ENCODE measurements around the gene PPP1R13B. TPM values are rescaled to one million over a fixed set of nuclear protein-coding genes. Genes with fewer than 3 reads are reported as not detected.

PPP1R13B gene
- total and polyA plus RNA-seq, 2 experiments from 2014 or later: 2.0 to 8.5 TPM

DNA sequence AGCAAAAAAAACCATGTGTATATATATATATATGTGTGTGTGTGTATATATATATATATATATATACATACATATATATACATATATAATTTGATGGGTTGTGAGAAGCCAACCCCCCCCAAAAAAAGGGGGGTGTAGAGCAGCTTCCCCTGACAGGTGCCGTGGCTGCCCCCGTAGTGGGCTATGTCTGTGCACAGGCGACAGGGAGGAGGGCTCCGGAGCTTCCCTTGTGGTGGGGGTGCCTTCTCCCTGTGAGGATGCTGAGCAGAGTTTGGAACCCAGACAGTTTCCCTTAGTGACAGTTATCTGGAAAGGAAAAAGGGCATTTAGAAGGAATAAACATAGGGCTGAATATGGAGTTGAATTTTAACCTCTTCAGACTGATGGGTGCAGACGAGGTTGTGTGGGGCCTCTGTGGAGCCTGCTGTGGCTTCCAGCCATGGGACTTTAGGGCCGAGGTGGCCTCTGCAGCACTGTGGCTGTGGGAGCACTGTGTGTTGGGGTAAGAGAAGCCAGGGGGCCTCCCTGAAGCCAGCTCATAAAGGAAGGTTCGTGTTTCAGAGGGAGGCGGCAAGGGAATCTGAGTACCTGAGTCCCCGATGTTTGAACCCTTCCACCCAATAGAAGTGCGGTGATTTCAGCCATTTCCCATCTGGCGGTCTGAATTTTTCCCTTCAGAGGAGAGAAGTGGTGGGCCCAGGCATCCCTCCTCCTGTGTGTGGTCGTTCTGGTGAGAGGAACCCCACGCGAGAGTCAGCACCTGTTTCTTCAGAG lies 151.9 kb downstream of the PPP1R13B start (continued):
- TF ChIP-seq CTCF (conservative IDR thresholded peaks at IDR 0.05; ENCODE audit: low read depth in 2 of 2): no peak
- TF ChIP-seq EZH2 (IDR thresholded peaks at IDR 0.05; ENCODE audit: low read depth, unreplicated experiment): no peak
- no peak for TF ChIP-seq ZNF114 (CRISPR knock-in tag; IDR thresholded peaks at IDR 0.05)
- no peak for TF ChIP-seq JUNB (IDR thresholded peaks at IDR 0.05; ENCODE audit: unreplicated experiment)
- TF ChIP-seq ZNF331 (CRISPR knock-in tag; IDR thresholded peaks at IDR 0.05; ENCODE audit: low read depth): no peak

- Histone ChIP-seq H3K4me3 (no peak overlapping the region), H3K27me3 (ENCODE audit: insufficient read depth) (no peaks in the 10 kb centered on the region), H3K4me2 (no peak overlapping the region), H3K36me3 (ENCODE audit: insufficient read depth) (peaks cover under 1% of the 10 kb centered on the region; the same call in 1 of the 2 replicates), H3F3A (replicated peaks; ENCODE audit: low read depth) (peaks cover 15% of the 10 kb centered on the region; the same call in 1 of the 2 replicates), H2AFZ (no peak overlapping the region), H3K4me1 (ENCODE audit: insufficient read depth) (peaks cover 6% of the 10 kb centered on the region; the same call in 1 of the 2 replicates), H3K9me2 (ENCODE audit: insufficient read depth) (no peaks in the 10 kb centered on the region), H3K79me2 (replicated peaks; ENCODE audit: insufficient read depth) (peaks cover 8% of the 10 kb centered on the region; the same call in 1 of the 2 replicates), H4K20me1 (replicated peaks; ENCODE audit: insufficient read depth) (peaks cover 20% of the 10 kb centered on the region), H3K27ac (ENCODE audit: low read depth) (no peak overlapping the region)
- peak; percentile 62 for DNase-seq (ENCODE audit: low spot score)
- Mint-ChIP-seq H3K4me1 (peaks cover 22% of the 10 kb centered on the region), H3K4me3 (no peak overlapping the region), H3K27ac (no peak overlapping the region), H3K9me3 (no peaks in the 10 kb centered on the region; the same call in 2 of the 3 replicates), H3K36me3 (ENCODE audit: low read depth) (peaks cover 37% of the 10 kb centered on the region), H3K27me3 (ENCODE audit: insufficient read depth, low read depth, poor library complexity) (peaks cover 22% of the 10 kb centered on the region)
- TF ChIP-seq POLR2AphosphoS5 (IDR thresholded peaks at IDR 0.05; ENCODE audit: low read depth) (no peak), EZH2phosphoT487 (IDR thresholded peaks at IDR 0.05; ENCODE audit: unreplicated experiment) (no peak), ZNF462 (CRISPR knock-in tag; IDR thresholded peaks at IDR 0.05) (no peak), CTCF (conservative IDR thresholded peaks at IDR 0.05; ENCODE audit: low read depth in 2 of 2) (peak; percentile 48 to 57), EZH2 (IDR thresholded peaks at IDR 0.05; ENCODE audit: low read depth, unreplicated experiment) (no peak), ZNF331 (CRISPR knock-in tag; IDR thresholded peaks at IDR 0.05; ENCODE audit: low read depth) (no peak)
- ATAC-seq: peak; percentile 13
Observed at GRCh38 chr14:103694572-103695026, 152.8 kb downstream of the PPP1R13B start.

Data from GM23338 (cell line).